ENCODE measurements around the gene TLR7.

Gene TLR7

DNA sequence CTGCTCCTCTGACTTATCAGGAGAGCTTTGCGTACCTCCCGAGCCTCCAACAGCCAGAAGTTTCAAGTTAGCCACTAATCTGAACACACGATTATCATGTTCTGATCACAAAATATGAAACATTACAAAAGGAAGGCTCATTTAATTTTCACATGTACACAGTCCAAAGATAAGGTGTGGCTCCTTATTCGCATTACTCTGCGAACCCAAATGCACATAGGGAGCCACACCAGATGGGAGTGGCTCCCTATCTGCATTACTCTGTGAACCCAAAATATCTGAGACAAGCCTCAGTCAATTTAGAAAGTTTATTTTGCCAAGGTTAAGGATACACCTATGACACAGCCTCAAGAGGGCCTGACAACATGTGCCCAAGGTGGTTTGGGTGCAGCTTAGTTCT lies 68.0 kb downstream of the TLR7 start:
- DNase-seq = no peak

DNA sequence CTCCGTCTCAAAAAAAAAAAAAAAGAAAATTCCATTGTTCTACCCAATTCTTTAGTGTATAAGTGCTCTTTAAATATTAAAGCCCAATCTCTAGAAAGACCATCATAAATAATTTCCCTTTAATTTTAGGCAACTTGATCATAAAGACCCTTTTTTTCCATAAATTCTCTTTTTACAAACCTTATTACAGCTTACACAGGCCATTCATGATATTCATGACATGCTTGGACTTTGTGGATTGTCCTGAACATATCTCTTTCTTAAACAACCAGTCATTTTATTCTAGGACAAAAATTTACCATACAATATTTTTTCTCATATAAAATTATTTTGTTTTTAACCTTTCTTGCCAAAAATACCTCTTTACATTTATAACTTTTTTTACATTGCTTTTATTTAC lies 70.1 kb downstream of the TLR7 start:
- no peak for DNase-seq
